ENCODE measurements around the gene MAP2K4.

Gene MAP2K4

GRCh38 chr17:12187658-12188057, 167.0 kb downstream of the MAP2K4 start:
- TF ChIP-seq ZFX (IDR thresholded peaks at IDR 0.05) (no peak), CTCF (conservative IDR thresholded peaks at IDR 0.05) (no peak)
- no peak overlapping the region for H3K27ac ChIP-seq

DNA sequence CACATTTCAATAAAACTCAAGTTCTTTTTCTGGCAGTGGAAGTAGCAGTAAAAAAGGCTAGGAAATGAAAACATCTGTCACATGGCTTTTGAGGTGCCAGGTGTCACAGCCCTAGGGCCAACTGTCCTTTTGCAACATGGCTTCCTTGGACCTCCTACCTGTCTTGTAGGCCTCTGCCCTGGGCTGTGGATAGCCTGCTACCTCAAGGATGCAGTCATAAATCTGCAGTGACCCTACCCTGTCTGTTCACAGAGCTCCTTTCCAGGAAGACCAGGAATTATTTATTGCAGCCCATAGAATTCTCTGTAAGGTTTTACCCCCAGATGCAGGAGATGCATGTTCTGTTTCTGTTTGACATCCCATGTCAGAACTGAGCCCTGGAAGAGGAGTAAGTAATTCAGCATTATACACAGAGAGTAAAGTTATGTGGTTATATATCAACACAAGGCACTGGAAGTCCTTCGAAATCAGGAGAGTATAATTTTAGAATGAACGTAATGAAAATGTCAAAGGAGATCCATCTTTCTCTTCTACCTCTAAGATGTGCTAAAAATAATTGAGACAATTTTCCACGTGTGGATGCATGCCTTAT, 172.6 kb downstream of the MAP2K4 start:
- TF ChIP-seq CTCF (conservative IDR thresholded peaks at IDR 0.05) (no peak), ZFX (IDR thresholded peaks at IDR 0.05) (no peak)
- H3K27ac ChIP-seq = no peak overlapping the region
